Liver (tissue), 9 donors: ENCODE results near the gene SOWAHA. TPM values are rescaled to one million over a fixed set of nuclear protein-coding genes. Genes with fewer than 3 reads are reported as not detected.

ENCODE experiments used
- DNase-seq: peaks from one replicate; pipeline ENCODE4 v3.0.0-alpha.2; 2017; ENCODE audit warnings: low spot score
- H3K27ac ChIP-seq, 2 donors: one replicate each; pipeline ENCODE4 v1.7.0; 2013; ENCODE audit warnings: inconsistent platforms in 2 of 2, low read length in 2 of 2, control low read depth in 1 of 2, low read depth in 1 of 2, mild to moderate bottlenecking in 1 of 2
- H3K27me3 ChIP-seq, 4 donors: one replicate each; pipeline versions ENCODE4 v1.6.1 to v1.7.0; 2013; ENCODE audit warnings: low read length in 3 of 4, inconsistent platforms in 1 of 4, mild to moderate bottlenecking in 1 of 4, moderate library complexity in 1 of 4; ENCODE audit not compliant: control insufficient read depth in 4 of 4, insufficient read depth in 4 of 4
- H3K36me3 ChIP-seq, 4 donors: one replicate each; pipeline versions ENCODE4 v1.6.1 to v1.7.0; 2013; ENCODE audit warnings: low read length in 3 of 4, mild to moderate bottlenecking in 3 of 4, low read depth in 1 of 4, moderate library complexity in 1 of 4; ENCODE audit not compliant: control insufficient read depth in 4 of 4, insufficient read depth in 3 of 4
- H3K4me1 ChIP-seq, 4 donors: one replicate each; pipeline versions ENCODE4 v1.6.1 to v1.7.0; 2013; ENCODE audit warnings: low read length in 3 of 4, mild to moderate bottlenecking in 3 of 4, moderate library complexity in 1 of 4; ENCODE audit not compliant: control insufficient read depth in 4 of 4, insufficient read depth in 4 of 4
- H3K4me3 ChIP-seq, 3 donors: one replicate each; pipeline versions ENCODE4 v1.6.1 to v1.7.0; 2013; ENCODE audit warnings: low read length in 3 of 3, control low read depth in 1 of 3, low read depth in 1 of 3, mild to moderate bottlenecking in 1 of 3
- H3K9ac ChIP-seq, 2 donors: one replicate each; pipeline ENCODE4 v1.7.0; 2013; ENCODE audit warnings: low read length in 2 of 2, mild to moderate bottlenecking in 2 of 2, moderate library complexity in 2 of 2, control low read depth in 1 of 2, low read depth in 1 of 2
- H3K9me3 ChIP-seq, 4 donors: one replicate each; pipeline versions ENCODE4 v1.6.1 to v1.7.0; 2013; ENCODE audit warnings: low read length in 3 of 4; ENCODE audit not compliant: control insufficient read depth in 4 of 4
- CTCF ChIP-seq: fragments of 150-350 bp; IDR thresholded peaks from 2 replicates; pipeline ENCODE4 v1.5.1; 2017; ENCODE audit warnings: improper control_type of control experiment, low read depth, low read length; ENCODE audit not compliant: missing input control
- HNF4A ChIP-seq, 2 donors: conservative IDR thresholded peaks; 2 replicates each; pipeline ENCODE4 v1.6.1; 2016; ENCODE audit warnings: antibody characterized with exemption in 2 of 2, mild to moderate bottlenecking in 2 of 2
- HNF4G ChIP-seq: IDR thresholded peaks from 2 replicates; pipeline ENCODE4 v1.6.1; 2016; ENCODE audit warnings: antibody characterized with exemption
- JUND ChIP-seq, 2 donors: IDR thresholded peaks; 2 replicates each; pipeline ENCODE4 v1.6.1; 2016; ENCODE audit warnings: antibody characterized with exemption in 2 of 2
- MAX ChIP-seq: IDR thresholded peaks from 2 replicates; pipeline ENCODE4 v1.6.1; 2016; ENCODE audit warnings: antibody characterized with exemption
- NR2F2 ChIP-seq: IDR thresholded peaks from 2 replicates; pipeline ENCODE4 v1.6.1; 2016; ENCODE audit warnings: antibody characterized with exemption
- RAD21 ChIP-seq, 2 donors: IDR thresholded peaks; 2 replicates each; pipeline ENCODE4 v1.6.1; 2016; ENCODE audit warnings: antibody characterized with exemption in 2 of 2, mild to moderate bottlenecking in 2 of 2
- REST ChIP-seq: IDR thresholded peaks from 2 replicates; pipeline ENCODE4 v1.6.1; 2016; ENCODE audit warnings: antibody characterized with exemption, mild to moderate bottlenecking
- ZBTB33 ChIP-seq: IDR thresholded peaks from 2 replicates; pipeline ENCODE4 v1.6.1; 2016; ENCODE audit warnings: antibody characterized with exemption
- WGBS: extraction: QIAGEN DNeasy Blood & Tissue Kit; methylation state at CpG from one replicate; pipeline ENCODE4 v1.1.7; 2013; 5-methylcytosine and 5-hydroxymethylcytosine counted together
- polyA plus RNA-seq, 2 donors: library from polyadenylated mRNA; stranded (reverse) in 1 of 2; unstranded in 1 of 2; fragments of 200-250 nt in 1 of 2; fragments of >200 nt in 1 of 2; fragmentation: Nextera tagmentation in 1 of 2; extraction: Ambion mirVana in 1 of 2; gene quantifications; one replicate each; pipeline versions ENCODE4 v1.2.1 to v1.2.3, GENCODE V29; 2013 to 2015
- total RNA-seq, 2 donors: library from RNA; depleted of rRNA; stranded (reverse); fragments of >200 nt; gene quantifications; one replicate each; pipeline ENCODE4 v1.2.3, GENCODE V29; 2014
- donor health status: healthy.
- donor health status: healthy.
- donor health status: healthy.
- donor health status: healthy.
- donor health status: healthy.

Gene SOWAHA
- total and polyA plus RNA-seq, 4 donors = 1.3 to 2.2 (median 1.8) TPM

GRCh38 chr5:132815454-132815853, 2.4 kb downstream of the SOWAHA start:
- Histone ChIP-seq H3K36me3 (no peaks in the 10 kb centered on the region), H3K9me3 (no peaks in the 10 kb centered on the region), H3K4me3 (no peak overlapping the region), H3K9ac (no peak overlapping the region), H3K27me3 (no peaks in the 10 kb centered on the region), H3K27ac (no peak overlapping the region), H3K4me1 (peaks cover 0 to 16% (median 5%) of the 10 kb centered on the region in 4 donors)
- 96% methylated on average over 1 of the region's 1 CpG for WGBS
- TF ChIP-seq ZBTB33 (no peak), MAX (no peak), CTCF (no peak), REST (no peak), RAD21 (IDR thresholded peaks at IDR 0.05) (no peak), JUND (IDR thresholded peaks at IDR 0.05) (no peak), NR2F2 (no peak), HNF4A (conservative IDR thresholded peaks at IDR 0.05) (no peak), HNF4G (no peak)
- no peak for DNase-seq

- Histone ChIP-seq H3K4me3 (no peak overlapping the region), H3K27me3 (no peaks in the 10 kb centered on the region), H3K36me3 (no peaks in the 10 kb centered on the region), H3K9me3 (no peaks in the 10 kb centered on the region), H3K27ac (no peak overlapping the region), H3K9ac (no peak overlapping the region), H3K4me1 (peaks cover 0 to 16% (median 5%) of the 10 kb centered on the region in 4 donors)
- DNase-seq = no peak
- 87% methylated on average over 2 of the region's 2 CpGs for WGBS
- no peak for TF ChIP-seq MAX
- TF ChIP-seq REST = no peak
- TF ChIP-seq NR2F2 = no peak
These were observed 3.0 kb downstream of the SOWAHA start for GRCh38 chr5:132816083-132816482.
